ENCODE measurements around the gene CLMN. TPM values are rescaled to one million over a fixed set of nuclear protein-coding genes. Genes with fewer than 3 reads are reported as not detected.

The CLMN gene
- total RNA-seq, 2 experiments from 2014 or later: 0.27 to 0.67 TPM

- Histone ChIP-seq H3K9me3 (ENCODE audit: control insufficient read depth in 1 of 2, insufficient read depth in 1 of 2, low read length in 2 of 2) (peaks cover 0 to 7% of the 10 kb centered on the region in 2 experiments), H3K36me3 (ENCODE audit: insufficient read depth, low read length) (no peaks in the 10 kb centered on the region), H3K27me3 (ENCODE audit: control insufficient read depth in 1 of 2, insufficient read depth in 2 of 2, low read length in 2 of 2) (peaks cover 3 to 10% of the 10 kb centered on the region in 2 experiments), H3K4me1 (ENCODE audit: insufficient read depth, low read length) (no peaks in the 10 kb centered on the region), H3K4me3 (ENCODE audit: low read length) (no peak overlapping the region), H3K27ac (ENCODE audit: low read depth in 1 of 2, low read length in 2 of 2) (no peak overlapping the region)
- H3K9me3 Mint-ChIP-seq: no peaks in the 10 kb centered on the region
- peaks cover 37% of the 10 kb centered on the region for H3K27me3 Mint-ChIP-seq
- H3K36me3 Mint-ChIP-seq (ENCODE audit: low read depth): no peaks in the 10 kb centered on the region
- DNase-seq (no peak), ATAC-seq (ENCODE audit: poor library complexity) (no peak)
- H3K27ac Mint-ChIP-seq: no peak overlapping the region
- TF ChIP-seq CTCF (IDR thresholded peaks at IDR 0.05): no peak
- intact Hi-C loops (cut with DNase I, micrococcal nuclease): no loop called here
- ChIA-PET CTCF (no interaction called here), POLR2A (no interaction called here)
- no peak overlapping the region for H3K4me3 Mint-ChIP-seq
- no peaks in the 10 kb centered on the region for H3K4me1 Mint-ChIP-seq (ENCODE audit: low read depth)
These were observed 30.2 kb downstream of the CLMN start for GRCh38 chr14:95289323-95290010.

- no peak for TF ChIP-seq CTCF (IDR thresholded peaks at IDR 0.05)
- DNase-seq: no peak
- no peaks in the 10 kb centered on the region for H3K9me3 Mint-ChIP-seq
- H3K36me3 ChIP-seq (ENCODE audit: insufficient read depth, low read length): no peaks in the 10 kb centered on the region
- POLR2A ChIA-PET: no interaction called here
- no peak overlapping the region for H3K4me3 ChIP-seq (ENCODE audit: low read length)
- H3K4me1 ChIP-seq (ENCODE audit: insufficient read depth, low read length): no peaks in the 10 kb centered on the region
- CTCF ChIA-PET: no interaction called here
- H3K27me3 ChIP-seq (ENCODE audit: control insufficient read depth in 1 of 2, insufficient read depth in 2 of 2, low read length in 2 of 2): peaks cover 3% of the 10 kb centered on the region in 2 experiments
- no peak for ATAC-seq (ENCODE audit: poor library complexity)
- no peaks in the 10 kb centered on the region for H3K4me1 Mint-ChIP-seq (ENCODE audit: low read depth)
- H3K36me3 Mint-ChIP-seq (ENCODE audit: low read depth): no peaks in the 10 kb centered on the region
- no peak overlapping the region for H3K27ac Mint-ChIP-seq
- intact Hi-C loops (cut with DNase I, micrococcal nuclease): no loop called here
- H3K27ac ChIP-seq (ENCODE audit: low read depth in 1 of 2, low read length in 2 of 2): no peak overlapping the region
- peaks cover 32% of the 10 kb centered on the region for H3K27me3 Mint-ChIP-seq
- no peak overlapping the region for H3K4me3 Mint-ChIP-seq
- H3K9me3 ChIP-seq (ENCODE audit: control insufficient read depth in 1 of 2, insufficient read depth in 1 of 2, low read length in 2 of 2): peaks cover 0 to under 1% of the 10 kb centered on the region in 2 experiments
These were observed 30.9 kb downstream of the CLMN start for GRCh38 chr14:95288672-95289322.

- H3K4me3 Mint-ChIP-seq: no peak overlapping the region
- no peaks in the 10 kb centered on the region for H3K9me3 ChIP-seq (ENCODE audit: control insufficient read depth in 1 of 2, insufficient read depth in 1 of 2, low read length in 2 of 2)
- H3K27ac ChIP-seq (ENCODE audit: low read depth in 1 of 2, low read length in 2 of 2): no peak overlapping the region
- no peaks in the 10 kb centered on the region for H3K4me1 ChIP-seq (ENCODE audit: insufficient read depth, low read length)
- POLR2A ChIA-PET: no interaction called here
- H3K27ac Mint-ChIP-seq: no peak overlapping the region
- no peak for TF ChIP-seq CTCF (IDR thresholded peaks at IDR 0.05)
- H3K36me3 Mint-ChIP-seq (ENCODE audit: low read depth): no peaks in the 10 kb centered on the region
- intact Hi-C loops (cut with DNase I, micrococcal nuclease): no loop called here
- no peaks in the 10 kb centered on the region for H3K4me1 Mint-ChIP-seq (ENCODE audit: low read depth)
- CTCF ChIA-PET: no interaction called here
- no peak overlapping the region for H3K4me3 ChIP-seq (ENCODE audit: low read length)
- DNase-seq: no peak
- no peaks in the 10 kb centered on the region for H3K36me3 ChIP-seq (ENCODE audit: insufficient read depth, low read length)
- H3K9me3 Mint-ChIP-seq: no peaks in the 10 kb centered on the region
- peaks cover 32% of the 10 kb centered on the region for H3K27me3 Mint-ChIP-seq
- no peak for ATAC-seq (ENCODE audit: poor library complexity)
- H3K27me3 ChIP-seq (ENCODE audit: control insufficient read depth in 1 of 2, insufficient read depth in 2 of 2, low read length in 2 of 2): peaks cover 2 to 3% of the 10 kb centered on the region in 2 experiments
These were observed 32.4 kb downstream of the CLMN start for GRCh38 chr14:95287176-95287754.
